HepG2 (cell line): ENCODE results near the gene TEX26.

Experiments used
- CTCF ChIP-seq: sonication (generic); formaldehyde crosslinking; IDR thresholded peaks from 2 replicates; pipeline ENCODE4 v1.5.0; 2020; ENCODE audit warnings: mild to moderate bottlenecking, missing genetic modification reagents, moderate library complexity
- E2F1 ChIP-seq: sonication (generic); formaldehyde crosslinking; IDR thresholded peaks from 2 replicates; pipeline ENCODE4 v1.5.0; 2020; ENCODE audit warnings: missing genetic modification reagents
- EP300 ChIP-seq, 3 experiments: sonication (generic) in 1 of 3; formaldehyde crosslinking in 1 of 3; IDR thresholded peaks; 2 replicates each; pipeline versions ENCODE4 v1.5.1 to v1.6.1; 2011 to 2020; ENCODE audit warnings: low read depth in 2 of 3, low read length in 2 of 3, borderline replicate concordance in 1 of 3, improper control_type of control experiment in 1 of 3, mild to moderate bottlenecking in 1 of 3, missing genetic modification reagents in 1 of 3, moderate library complexity in 1 of 3
- FOXO4 ChIP-seq: sonication (generic); formaldehyde crosslinking; conservative IDR thresholded peaks from 2 replicates; pipeline ENCODE4 v1.8.1; 2023; ENCODE audit warnings: missing genetic modification reagents
- GTF2F1 ChIP-seq: fragments of 150-350 bp; IDR thresholded peaks from 2 replicates; pipeline ENCODE4 v1.6.1; 2014; ENCODE audit warnings: low read length
- HCFC1 ChIP-seq: fragments of 150-350 bp; IDR thresholded peaks from 2 replicates; pipeline ENCODE4 v1.6.1; 2014; ENCODE audit warnings: low read depth, low read length
- MLX ChIP-seq: IDR thresholded peaks from 2 replicates; pipeline ENCODE4 v1.6.1; 2016
- USF2 ChIP-seq, 2 experiments: sonication (generic) in 1 of 2; formaldehyde crosslinking in 1 of 2; IDR thresholded peaks; 2 replicates each; pipeline versions ENCODE4 v1.5.1 to v1.6.1; 2011 to 2020; ENCODE audit warnings: borderline replicate concordance in 1 of 2, low read depth in 1 of 2, low read length in 1 of 2, mild to moderate bottlenecking in 1 of 2, missing genetic modification reagents in 1 of 2, moderate library complexity in 1 of 2
- YY1 ChIP-seq: IDR thresholded peaks from 2 replicates; pipeline ENCODE4 v1.6.1; 2011; ENCODE audit warnings: low read length, low read depth, moderate library complexity, mild to moderate bottlenecking; ENCODE audit not compliant: insufficient read depth, insufficient replicate concordance
- ZNF280B ChIP-seq: sonication (generic); formaldehyde crosslinking; IDR thresholded peaks from 2 replicates; pipeline ENCODE4 v1.5.0; 2020; ENCODE audit warnings: missing genetic modification reagents, mild to moderate bottlenecking, borderline replicate concordance
- ZNF292 ChIP-seq: sonication (generic); formaldehyde crosslinking; IDR thresholded peaks from 2 replicates; pipeline ENCODE4 v1.8.1; 2022; ENCODE audit warnings: mild to moderate bottlenecking, low read depth, missing genetic modification reagents, borderline replicate concordance
- ZNF383 ChIP-seq: sonication (generic); formaldehyde crosslinking; IDR thresholded peaks from 2 replicates; pipeline ENCODE4 v1.4.0; 2020; ENCODE audit warnings: missing genetic modification reagents, mild to moderate bottlenecking, borderline replicate concordance
- ZNF792 ChIP-seq: IDR thresholded peaks from 2 replicates; pipeline ENCODE4 v1.6.1; 2016

- no peak for TF ChIP-seq FOXO4 (CRISPR knock-in tag)
- TF ChIP-seq EP300 (IDR thresholded peaks at IDR 0.05; ENCODE audit: low read depth in 2 of 2, low read length in 2 of 2): no peak
- no peak for TF ChIP-seq EP300 (CRISPR knock-in tag; IDR thresholded peaks at IDR 0.05; ENCODE audit: borderline replicate concordance)
- TF ChIP-seq USF2 (IDR thresholded peaks at IDR 0.05; ENCODE audit: low read depth, low read length): no peak
- TF ChIP-seq USF2 (CRISPR knock-in tag; IDR thresholded peaks at IDR 0.05; ENCODE audit: borderline replicate concordance): no peak
- no peak for TF ChIP-seq GTF2F1
- no peak for TF ChIP-seq CTCF
- no peak for TF ChIP-seq ZNF792 (CRISPR knock-in tag)
- TF ChIP-seq MLX (CRISPR knock-in tag): no peak
- no peak for TF ChIP-seq ZNF280B
- TF ChIP-seq YY1: no peak
- TF ChIP-seq E2F1 (CRISPR knock-in tag): no peak
- TF ChIP-seq ZNF383 (CRISPR knock-in tag): no peak
- no peak for TF ChIP-seq HCFC1
- TF ChIP-seq ZNF292: no peak
Measured at GRCh38 chr13:30920162-30920909, 12.1 kb upstream of the TEX26 start.
